ENCODE measurements around the gene NLGN1. TPM values are rescaled to one million over a fixed set of nuclear protein-coding genes. Genes with fewer than 3 reads are reported as not detected.

NLGN1 gene
- total and polyA plus RNA-seq, 9 of the 15 experiments (the other 6 are each of a cell fraction or from before 2014, with no cell fraction given): under 0.01 to 0.01 TPM; not detected in 7

DNA sequence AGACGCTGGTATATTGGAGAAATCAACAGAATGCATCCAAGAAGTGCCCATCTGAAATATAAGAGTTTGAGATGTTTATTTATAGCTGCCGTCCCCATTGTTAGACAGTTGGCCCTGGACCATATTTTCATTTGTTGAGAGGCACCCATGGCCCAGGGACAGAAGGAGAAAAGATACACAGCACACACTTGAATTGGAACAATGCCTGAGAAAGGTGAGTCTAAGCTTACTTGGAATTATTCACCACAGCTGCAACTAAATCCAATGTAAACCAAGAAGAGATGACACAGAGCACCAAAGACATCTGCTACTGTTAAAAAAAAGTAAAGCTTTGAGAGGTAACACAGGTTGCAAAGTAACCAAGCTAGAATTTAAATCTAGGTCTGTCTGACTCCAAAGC, 936.1 kb downstream of the NLGN1 start:
- BruUV-seq (replicated peaks): no TSS peak
- 0% methylated on average over 2 of the region's 2 CpGs for WGBS (ENCODE audit: insufficient coverage, low coverage, missing lambda C conversion rate)

More for the DNA sequence above, 936.1 kb downstream of the NLGN1 start:
- no peak overlapping the region for H3K4me3 ChIP-seq
- DNase-seq (ENCODE audit: extremely low read depth in 1 of 4, low spot score in 3 of 4) (no peak), FAIRE-seq (no peak), ATAC-seq (no peak)
- intact Hi-C loops (cut with micrococcal nuclease): no loop called here
- H3K36me3 ChIP-seq (ENCODE audit: control insufficient read depth, insufficient read depth, low read length): no peaks in the 10 kb centered on the region
- ChIA-PET POLR2A (no interaction called here), CTCF (ENCODE audit: low intra/inter-chr PET ratio) (no interaction called here)
- H3K4me1 ChIP-seq (replicated peaks in 1 of 2; ENCODE audit: control insufficient read depth in 2 of 2, insufficient read depth in 2 of 2, low read length in 2 of 2): no peaks in the 10 kb centered on the region
- H3K27ac ChIP-seq (ENCODE audit: extremely low read depth, low read depth, low read length): no peak overlapping the region
- in situ Hi-C loops (cut with MboI): no loop called here
- H3K4me2 ChIP-seq (ENCODE audit: insufficient read depth, low read length): no peak overlapping the region
- no peaks in the 10 kb centered on the region for H3K79me2 ChIP-seq (ENCODE audit: control insufficient read depth, insufficient read depth, low read length)
- H3K27me3 ChIP-seq (ENCODE audit: control insufficient read depth in 2 of 2, insufficient read depth in 2 of 2, low read length in 2 of 2): no peaks in the 10 kb centered on the region
- H3K9me3 ChIP-seq (replicated peaks; ENCODE audit: control insufficient read depth, insufficient read depth, low read depth, low read length): no peaks in the 10 kb centered on the region
- no peak for TF ChIP-seq BMI1 (IDR thresholded peaks at IDR 0.05; ENCODE audit: low read length)
- TF ChIP-seq MIER1 (IDR thresholded peaks at IDR 0.05; ENCODE audit: low read depth): no peak
- TF ChIP-seq ZNF263 (CRISPR knock-in tag; IDR thresholded peaks at IDR 0.05; ENCODE audit: borderline replicate concordance): no peak
- TF ChIP-seq EWSR1 (IDR thresholded peaks at IDR 0.05; ENCODE audit: borderline replicate concordance, low read depth, partially characterized antibody): no peak
- TF ChIP-seq SIN3A (IDR thresholded peaks at IDR 0.05; ENCODE audit: borderline replicate concordance in 2 of 2, control insufficient read depth in 1 of 2, low read depth in 2 of 2, low read length in 2 of 2): no peak
- no peak for TF ChIP-seq NR0B1 (IDR thresholded peaks at IDR 0.05; ENCODE audit: partially characterized antibody)
- TF ChIP-seq ZNF75A (CRISPR knock-in tag; IDR thresholded peaks at IDR 0.05): no peak
- no peak for TF ChIP-seq SMARCB1 (IDR thresholded peaks at IDR 0.05; ENCODE audit: insufficient read length, low read depth)
- TF ChIP-seq DLX4 (CRISPR knock-in tag; IDR thresholded peaks at IDR 0.05): no peak
- no peaks in the 10 kb centered on the region for H3K9me1 ChIP-seq (ENCODE audit: control insufficient read depth, insufficient read depth, low read length)
- H4K20me1 ChIP-seq (replicated peaks; ENCODE audit: control insufficient read depth, insufficient read depth, low read length): no peaks in the 10 kb centered on the region
- no peak overlapping the region for H3K9ac ChIP-seq (ENCODE audit: insufficient read depth in 1 of 2, low read depth in 2 of 2, low read length in 2 of 2)
- H2AFZ ChIP-seq (ENCODE audit: low read depth, low read length): no peak overlapping the region
